OCI-LY7 (cell line): Measurements from ENCODE around the gene YKT6. TPM values are rescaled to one million over a fixed set of nuclear protein-coding genes. Genes with fewer than 3 reads are reported as not detected.

ENCODE experiments used
- BruUV-seq: library from RNA; stranded (reverse); fragments of 400-500 nt; replicated peaks from 2 replicates; lab custom pipeline; 2021; lab: Mats Ljungman, UMichigan
- CTCF ChIA-PET: fragments of 300-600 bp; sonication (Branson Sonifier 250); formaldehyde crosslinking; loops from one replicate; lab custom pipeline; 2022; ENCODE audit warnings: antibody characterized with exemption; ENCODE audit not compliant: unreplicated experiment; lab: Charles Lee
- POLR2A ChIA-PET: fragments of 300-600 bp; sonication (Branson Sonifier 250); formaldehyde crosslinking; loops from one replicate; lab custom pipeline; 2022; ENCODE audit warnings: antibody characterized with exemption; lab: Charles Lee
- DNase-seq: peaks from one replicate; pipeline ENCODE4 v3.0.0-alpha.2; 2015; ENCODE audit warnings: low spot score
- H2AFZ ChIP-seq: fragments of 200-600 bp; sonication (generic), shearing (Covaris generic); 2 replicates; pipeline ENCODE4 v1.6.1; 2014; ENCODE audit warnings: mild to moderate bottlenecking, antibody characterized with exemption, low read length, moderate library complexity
- H3K27ac ChIP-seq: fragments of 200-600 bp; sonication (generic); 2 replicates; pipeline ENCODE4 v1.5.1; 2014; ENCODE audit warnings: mixed run types, low read depth, mild to moderate bottlenecking, moderate library complexity, low read length, inconsistent platforms; ENCODE audit not compliant: poor library complexity, severe bottlenecking
- H3K36me3 ChIP-seq: fragments of 200-600 bp; sonication (generic); 2 replicates; pipeline ENCODE4 v1.6.1; 2014; ENCODE audit warnings: mild to moderate bottlenecking, antibody characterized with exemption, low read length, moderate library complexity, mixed read lengths; ENCODE audit not compliant: insufficient read depth
- H3K4me1 ChIP-seq: fragments of 200-600 bp; sonication (generic); 2 replicates; pipeline ENCODE4 v1.5.1; 2014; ENCODE audit warnings: mild to moderate bottlenecking, low read length; ENCODE audit not compliant: insufficient read depth, poor library complexity, severe bottlenecking
- H3K4me2 ChIP-seq: fragments of 200-600 bp; sonication (generic); 2 replicates; pipeline ENCODE4 v1.6.1; 2014; ENCODE audit warnings: mild to moderate bottlenecking, low read length
- H3K4me3 ChIP-seq: fragments of 200-600 bp; sonication (generic); 2 replicates; pipeline ENCODE4 v1.5.1; 2014; ENCODE audit warnings: mild to moderate bottlenecking, low read depth, low read length; ENCODE audit not compliant: poor library complexity, severe bottlenecking
- H3K79me2 ChIP-seq: fragments of 200-600 bp; sonication (generic); 2 replicates; pipeline ENCODE4 v1.6.1; 2016; ENCODE audit warnings: low read depth, mild to moderate bottlenecking, low read length, moderate library complexity, mixed read lengths; ENCODE audit not compliant: insufficient read depth
- H3K9me2 ChIP-seq: fragments of 200-600 bp; sonication (generic); 2 replicates; pipeline ENCODE4 v1.6.1; 2016; ENCODE audit warnings: mild to moderate bottlenecking, low read length, mixed read lengths; ENCODE audit not compliant: insufficient read depth
- H3K9me3 ChIP-seq: fragments of 200-600 bp; sonication (generic); 2 replicates; pipeline ENCODE4 v1.6.1; 2014; ENCODE audit warnings: mild to moderate bottlenecking, mixed run types, low read length, mixed read lengths
- H4K20me1 ChIP-seq: fragments of 200-600 bp; sonication (generic); 2 replicates; pipeline ENCODE4 v1.6.1; 2014; ENCODE audit warnings: mild to moderate bottlenecking, antibody characterized with exemption, low read length, moderate library complexity, mixed read lengths; ENCODE audit not compliant: insufficient read depth
- EZH2phosphoT487 ChIP-seq: fragments of 200-600 bp; sonication (generic); IDR thresholded peaks from 2 replicates; pipeline ENCODE4 v1.6.1; 2018; ENCODE audit warnings: low read depth, borderline replicate concordance, mild to moderate bottlenecking, mixed run types, antibody characterized with exemption, low read length, moderate library complexity, mixed read lengths
- intact Hi-C: fragments of 100-400 bp; cut with micrococcal nuclease; formaldehyde crosslinking; loops from one replicate; pipeline ENCODE4 v1.10.0; 2022; ENCODE audit not compliant: unreplicated experiment
- total RNA-seq, 2 experiments: library from RNA; depleted of rRNA in 1 of 2; stranded (reverse); fragments of >200 nt in 1 of 2; shearing (Covaris generic) in 1 of 2; gene quantifications; 2 replicates each; pipeline ENCODE4 v1.2.3, GENCODE V29; 2014 to 2022
- TF ChIP-seq, protein P1 (sequence below): fragments of 200-600 bp; sonication (generic); conservative IDR thresholded peaks from 2 replicates; pipeline ENCODE4 v1.5.1; 2014; ENCODE audit warnings: mild to moderate bottlenecking, antibody characterized with exemption, low read length, moderate library complexity, mixed read lengths

Gene YKT6
- total RNA-seq, 2 experiments from 2014 or later: 50.6 to 74.2 TPM

DNA sequence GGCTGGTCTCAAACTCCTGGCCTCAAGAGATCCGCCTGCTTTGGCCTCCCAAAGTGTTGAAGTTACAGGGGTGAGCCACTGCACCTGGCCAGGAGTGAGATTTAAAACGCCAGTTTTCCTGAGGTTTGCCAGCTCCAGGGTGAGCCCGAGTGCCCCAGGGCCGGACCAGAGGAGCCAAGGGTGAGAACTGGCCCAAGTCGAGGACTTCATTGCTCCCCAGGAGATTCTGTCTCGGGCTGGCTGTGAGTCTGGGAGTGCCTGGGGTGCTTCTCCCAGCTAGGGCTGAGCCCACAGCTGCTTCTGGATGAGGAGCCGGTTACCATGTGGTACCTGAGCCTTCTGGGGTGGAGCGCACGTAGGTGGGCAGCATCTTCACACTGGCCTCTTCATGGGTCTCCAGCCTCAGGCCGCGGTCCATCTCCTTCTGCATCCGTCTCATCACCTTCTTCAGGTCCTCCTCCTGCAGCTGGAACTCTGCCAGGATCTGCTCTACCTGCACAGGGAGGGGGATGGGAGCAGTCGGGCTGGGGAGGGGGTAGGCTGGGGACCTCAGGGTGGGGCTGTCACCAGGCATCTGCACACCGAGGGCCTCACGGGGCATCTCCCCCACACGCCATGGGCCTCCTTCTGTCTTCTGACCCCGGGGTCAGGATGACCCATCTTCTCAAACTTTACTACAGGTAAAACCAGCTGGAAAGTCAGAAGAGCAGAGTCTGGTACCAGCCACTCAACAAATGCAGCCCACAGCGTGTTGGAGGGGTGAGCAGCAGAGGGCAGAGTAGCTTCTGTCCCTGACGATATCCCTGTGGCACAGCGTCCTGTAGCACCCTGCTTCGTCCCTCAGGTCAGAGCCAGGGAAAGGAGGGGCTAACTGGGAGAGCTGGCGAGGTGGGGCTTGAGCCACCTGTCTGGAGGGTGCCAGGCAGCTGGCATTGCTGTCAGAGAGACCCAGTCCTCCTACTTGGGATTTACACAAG lies 47.5 kb upstream of the YKT6 start:
- Histone ChIP-seq H3K4me1 (no peaks in the 10 kb centered on the region), H3K9me2 (no peaks in the 10 kb centered on the region), H3K27ac (no peak overlapping the region), H3K36me3 (no peaks in the 10 kb centered on the region), H3K79me2 (no peaks in the 10 kb centered on the region), H3K9me3 (no peaks in the 10 kb centered on the region), H2AFZ (no peak overlapping the region), H4K20me1 (no peaks in the 10 kb centered on the region), H3K4me2 (no peak overlapping the region), H3K4me3 (no peak overlapping the region)
- ChIA-PET POLR2A (no interaction called here), CTCF (no interaction called here)
- intact Hi-C loops: no loop called here
- no peak for DNase-seq
- no TSS peak for BruUV-seq
- TF ChIP-seq EZH2phosphoT487: no peak
- TF ChIP-seq, protein P1, sequence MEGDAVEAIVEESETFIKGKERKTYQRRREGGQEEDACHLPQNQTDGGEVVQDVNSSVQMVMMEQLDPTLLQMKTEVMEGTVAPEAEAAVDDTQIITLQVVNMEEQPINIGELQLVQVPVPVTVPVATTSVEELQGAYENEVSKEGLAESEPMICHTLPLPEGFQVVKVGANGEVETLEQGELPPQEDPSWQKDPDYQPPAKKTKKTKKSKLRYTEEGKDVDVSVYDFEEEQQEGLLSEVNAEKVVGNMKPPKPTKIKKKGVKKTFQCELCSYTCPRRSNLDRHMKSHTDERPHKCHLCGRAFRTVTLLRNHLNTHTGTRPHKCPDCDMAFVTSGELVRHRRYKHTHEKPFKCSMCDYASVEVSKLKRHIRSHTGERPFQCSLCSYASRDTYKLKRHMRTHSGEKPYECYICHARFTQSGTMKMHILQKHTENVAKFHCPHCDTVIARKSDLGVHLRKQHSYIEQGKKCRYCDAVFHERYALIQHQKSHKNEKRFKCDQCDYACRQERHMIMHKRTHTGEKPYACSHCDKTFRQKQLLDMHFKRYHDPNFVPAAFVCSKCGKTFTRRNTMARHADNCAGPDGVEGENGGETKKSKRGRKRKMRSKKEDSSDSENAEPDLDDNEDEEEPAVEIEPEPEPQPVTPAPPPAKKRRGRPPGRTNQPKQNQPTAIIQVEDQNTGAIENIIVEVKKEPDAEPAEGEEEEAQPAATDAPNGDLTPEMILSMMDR: no peak

DNA sequence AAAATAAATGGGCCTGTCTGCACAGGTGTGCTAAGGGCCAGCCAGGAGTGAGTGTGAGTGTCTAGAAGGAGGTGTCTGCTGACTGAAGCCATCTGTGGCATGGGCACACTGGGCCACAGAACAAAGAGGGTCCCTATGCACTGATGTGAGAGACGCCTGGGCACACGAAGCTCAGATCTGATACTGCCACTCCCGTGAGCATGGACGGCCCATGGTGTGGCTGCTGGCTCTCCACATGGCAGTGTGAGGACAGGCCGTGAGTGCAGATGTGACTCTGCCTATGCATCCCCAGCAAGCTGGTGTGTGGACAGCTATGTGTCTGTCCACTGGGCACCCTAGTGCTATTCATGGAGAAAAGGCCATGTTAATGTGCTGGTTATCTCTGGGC lies 46.8 kb upstream of the YKT6 start:
- H3K27ac ChIP-seq: no peak overlapping the region
- H3K4me1 ChIP-seq: no peaks in the 10 kb centered on the region
- H3K4me2 ChIP-seq: no peak overlapping the region
- H3K36me3 ChIP-seq: no peaks in the 10 kb centered on the region
- no peak for TF ChIP-seq EZH2phosphoT487
- TF ChIP-seq, protein P1: no peak
- H2AFZ ChIP-seq: no peak overlapping the region
- BruUV-seq: no TSS peak
- H3K9me3 ChIP-seq: no peaks in the 10 kb centered on the region
- ChIA-PET POLR2A (no interaction called here), CTCF (no interaction called here)
- H3K79me2 ChIP-seq: no peaks in the 10 kb centered on the region
- H4K20me1 ChIP-seq: no peaks in the 10 kb centered on the region
- intact Hi-C loops: no loop called here
- H3K4me3 ChIP-seq: no peak overlapping the region
- H3K9me2 ChIP-seq: no peaks in the 10 kb centered on the region
- DNase-seq: no peak

DNA sequence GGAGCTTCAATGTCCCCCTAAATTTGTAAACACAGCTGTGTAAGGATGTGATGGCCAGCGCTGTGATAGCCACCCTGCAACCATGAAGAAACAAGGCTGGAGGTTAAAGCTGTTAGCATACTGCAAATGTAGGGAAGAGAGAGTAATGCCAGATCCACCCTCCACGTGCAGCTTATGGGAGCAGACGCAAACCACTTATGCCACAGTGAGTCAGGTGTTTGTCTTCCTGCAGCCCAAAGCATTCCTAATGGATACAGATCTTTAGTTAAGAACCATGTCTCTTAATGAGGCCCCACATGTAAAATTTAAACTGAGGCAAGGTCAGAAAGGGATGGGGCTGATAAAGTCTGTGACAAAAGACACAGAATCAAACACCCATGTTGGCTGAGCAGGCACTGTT lies 46.1 kb upstream of the YKT6 start:
- H3K9me3 ChIP-seq: no peaks in the 10 kb centered on the region
- intact Hi-C loops: no loop called here
- ChIA-PET POLR2A (no interaction called here), CTCF (no interaction called here)
- no peak overlapping the region for H3K27ac ChIP-seq
- no peaks in the 10 kb centered on the region for H3K36me3 ChIP-seq
- TF ChIP-seq EZH2phosphoT487: no peak
- TF ChIP-seq, protein P1: no peak
- no peak overlapping the region for H3K4me2 ChIP-seq
- no peak overlapping the region for H2AFZ ChIP-seq
- no peaks in the 10 kb centered on the region for H3K9me2 ChIP-seq
- H4K20me1 ChIP-seq: no peaks in the 10 kb centered on the region
- BruUV-seq: no TSS peak
- no peak overlapping the region for H3K4me3 ChIP-seq
- no peaks in the 10 kb centered on the region for H3K79me2 ChIP-seq
- no peaks in the 10 kb centered on the region for H3K4me1 ChIP-seq
- DNase-seq: no peak
